ENCODE data around the gene NPAS4. TPM values are rescaled to one million over a fixed set of nuclear protein-coding genes. Genes with fewer than 3 reads are reported as not detected.
"Not testable (repeated sequence)": the region's sequence is repeated elsewhere in the genome, so short reads cannot be mapped to it uniquely, and the experiment has no call there.

Gene NPAS4
- under 1 TPM; 0.16 to 0.31 TPM for polyA plus RNA-seq

GRCh38 chr11:66420671-66421476, at the start of gene NPAS4:
Gene NPAS4, plus strand, starts transcription at chr11:66421035. Its CDS starts 145 bp downstream, at chr11:66421180.
- Histone ChIP-seq H3K27me3 (ENCODE audit: control insufficient read depth in 1 of 2, insufficient read depth in 2 of 2, low read length in 2 of 2) (no peaks in the 10 kb centered on the region), H3K9me3 (ENCODE audit: control insufficient read depth in 2 of 2, insufficient read depth in 1 of 2, low read depth in 1 of 2, low read length in 1 of 2) (no peaks in the 10 kb centered on the region), H3K36me3 (ENCODE audit: control insufficient read depth in 2 of 2, insufficient read depth in 2 of 2, low read length in 1 of 2) (no peaks in the 10 kb centered on the region), H3K4me1 (ENCODE audit: control insufficient read depth in 2 of 2, insufficient read depth in 2 of 2, low read length in 1 of 2) (peaks cover 0 to 6% of the 10 kb centered on the region in 2 donors), H3K27ac (ENCODE audit: low read depth in 2 of 2, low read length in 1 of 2) (no peak within 1 kb of the TSS), H3K4me3 (ENCODE audit: low read depth in 1 of 2, low read length in 2 of 2) (no peak within 1 kb of the TSS)
- 14 to 15% methylated on average over 66 to 71 of the region's 71 CpGs for WGBS, 2 donors

- Histone ChIP-seq H3K36me3 (ENCODE audit: control insufficient read depth in 2 of 2, insufficient read depth in 2 of 2, low read length in 1 of 2) (peaks cover 0 to 9% of the 10 kb centered on the region in 2 donors), H3K4me1 (ENCODE audit: control insufficient read depth in 2 of 2, insufficient read depth in 2 of 2, low read length in 1 of 2) (peaks cover 0 to 4% of the 10 kb centered on the region in 2 donors), H3K27me3 (ENCODE audit: control insufficient read depth in 1 of 2, insufficient read depth in 2 of 2, low read length in 2 of 2) (no peaks in the 10 kb centered on the region), H3K4me3 (ENCODE audit: low read depth in 1 of 2, low read length in 2 of 2) (peak within 1 kb of the TSS; percentile 69 to 82), H3K27ac (ENCODE audit: low read depth in 2 of 2, low read length in 1 of 2) (peak within 1 kb of the TSS; percentile 70 to 81), H3K9me3 (ENCODE audit: control insufficient read depth in 2 of 2, insufficient read depth in 1 of 2, low read depth in 1 of 2, low read length in 1 of 2) (no peaks in the 10 kb centered on the region)
- 0 to 1% methylated on average over 51 to 72 of the region's 72 CpGs for WGBS, 2 donors
Measured at GRCh38 chr11:66371627-66372415, 49.0 kb upstream of the NPAS4 start, which contains the start of gene SLC29A2. Gene SLC29A2, minus strand, starts transcription at chr11:66371760. Its CDS starts 169 bp downstream, at chr11:66371591.

GRCh38 chr11:66373265-66373664, 47.6 kb upstream of the NPAS4 start:
- peaks cover 0 to 5% of the 10 kb centered on the region in 2 donors for H3K36me3 ChIP-seq (ENCODE audit: control insufficient read depth in 2 of 2, insufficient read depth in 2 of 2, low read length in 1 of 2)
- peaks cover 0 to 4% of the 10 kb centered on the region in 2 donors for H3K4me1 ChIP-seq (ENCODE audit: control insufficient read depth in 2 of 2, insufficient read depth in 2 of 2, low read length in 1 of 2)
- H3K27ac ChIP-seq (ENCODE audit: low read depth in 2 of 2, low read length in 1 of 2): no peak overlapping the region
- no peaks in the 10 kb centered on the region for H3K9me3 ChIP-seq (ENCODE audit: control insufficient read depth in 2 of 2, insufficient read depth in 1 of 2, low read depth in 1 of 2, low read length in 1 of 2)
- H3K27me3 ChIP-seq (ENCODE audit: control insufficient read depth in 1 of 2, insufficient read depth in 2 of 2, low read length in 2 of 2): no peaks in the 10 kb centered on the region
- WGBS, 2 donors: 50 to 53% methylated on average over 5 of the region's 5 CpGs
- H3K4me3 ChIP-seq (ENCODE audit: low read depth in 1 of 2, low read length in 2 of 2): no peak overlapping the region

GRCh38 chr11:66373690-66374287, 47.0 kb upstream of the NPAS4 start:
- not testable (repeated sequence) for H3K4me1 ChIP-seq (ENCODE audit: control insufficient read depth in 2 of 2, insufficient read depth in 2 of 2, low read length in 1 of 2); H3K36me3 ChIP-seq (ENCODE audit: control insufficient read depth in 2 of 2, insufficient read depth in 2 of 2, low read length in 1 of 2); H3K27me3 ChIP-seq (ENCODE audit: control insufficient read depth in 1 of 2, insufficient read depth in 2 of 2, low read length in 2 of 2); H3K27ac ChIP-seq (ENCODE audit: low read depth in 2 of 2, low read length in 1 of 2); H3K9me3 ChIP-seq (ENCODE audit: control insufficient read depth in 2 of 2, insufficient read depth in 1 of 2, low read depth in 1 of 2, low read length in 1 of 2); H3K4me3 ChIP-seq (ENCODE audit: low read depth in 1 of 2, low read length in 2 of 2)
- 67 to 86% methylated on average over 9 of the region's 9 CpGs for WGBS, 2 donors

- H3K4me3 ChIP-seq (ENCODE audit: low read depth in 1 of 2, low read length in 2 of 2); H3K27ac ChIP-seq (ENCODE audit: low read depth in 2 of 2, low read length in 1 of 2); H3K27me3 ChIP-seq (ENCODE audit: control insufficient read depth in 1 of 2, insufficient read depth in 2 of 2, low read length in 2 of 2); H3K4me1 ChIP-seq (ENCODE audit: control insufficient read depth in 2 of 2, insufficient read depth in 2 of 2, low read length in 1 of 2); H3K36me3 ChIP-seq (ENCODE audit: control insufficient read depth in 2 of 2, insufficient read depth in 2 of 2, low read length in 1 of 2); H3K9me3 ChIP-seq (ENCODE audit: control insufficient read depth in 2 of 2, insufficient read depth in 1 of 2, low read depth in 1 of 2, low read length in 1 of 2): not testable (repeated sequence)
- 14 to 16% methylated on average over 7 of the region's 7 CpGs for WGBS, 2 donors
Measured at GRCh38 chr11:66380264-66380663, 40.6 kb upstream of the NPAS4 start.

- WGBS, 2 donors: 67 to 73% methylated on average over 13 of the region's 13 CpGs
- not testable (repeated sequence) for H3K27ac ChIP-seq (ENCODE audit: low read depth in 2 of 2, low read length in 1 of 2); H3K9me3 ChIP-seq (ENCODE audit: control insufficient read depth in 2 of 2, insufficient read depth in 1 of 2, low read depth in 1 of 2, low read length in 1 of 2); H3K4me1 ChIP-seq (ENCODE audit: control insufficient read depth in 2 of 2, insufficient read depth in 2 of 2, low read length in 1 of 2); H3K27me3 ChIP-seq (ENCODE audit: control insufficient read depth in 1 of 2, insufficient read depth in 2 of 2, low read length in 2 of 2); H3K4me3 ChIP-seq (ENCODE audit: low read depth in 1 of 2, low read length in 2 of 2); H3K36me3 ChIP-seq (ENCODE audit: control insufficient read depth in 2 of 2, insufficient read depth in 2 of 2, low read length in 1 of 2)
Measured at GRCh38 chr11:66384316-66384715, 36.5 kb upstream of the NPAS4 start.

GRCh38 chr11:66386171-66387069, 34.4 kb upstream of the NPAS4 start:
- Histone ChIP-seq H3K4me1 (ENCODE audit: control insufficient read depth in 2 of 2, insufficient read depth in 2 of 2, low read length in 1 of 2) (no peaks in the 10 kb centered on the region), H3K4me3 (ENCODE audit: low read depth in 1 of 2, low read length in 2 of 2) (peak overlapping the region in 1 of 2 donors; percentile 18), H3K27ac (ENCODE audit: low read depth in 2 of 2, low read length in 1 of 2) (no peak overlapping the region), H3K36me3 (ENCODE audit: control insufficient read depth in 2 of 2, insufficient read depth in 2 of 2, low read length in 1 of 2) (no peaks in the 10 kb centered on the region), H3K27me3 (ENCODE audit: control insufficient read depth in 1 of 2, insufficient read depth in 2 of 2, low read length in 2 of 2) (no peaks in the 10 kb centered on the region), H3K9me3 (ENCODE audit: control insufficient read depth in 2 of 2, insufficient read depth in 1 of 2, low read depth in 1 of 2, low read length in 1 of 2) (no peaks in the 10 kb centered on the region)
- 5% methylated on average over 20 of the region's 20 CpGs for WGBS, 2 donors

GRCh38 chr11:66388780-66389386, 32.0 kb upstream of the NPAS4 start:
- Histone ChIP-seq H3K4me1 (ENCODE audit: control insufficient read depth in 2 of 2, insufficient read depth in 2 of 2, low read length in 1 of 2) (no peaks in the 10 kb centered on the region), H3K27ac (ENCODE audit: low read depth in 2 of 2, low read length in 1 of 2) (no peak overlapping the region), H3K27me3 (ENCODE audit: control insufficient read depth in 1 of 2, insufficient read depth in 2 of 2, low read length in 2 of 2) (no peaks in the 10 kb centered on the region), H3K9me3 (ENCODE audit: control insufficient read depth in 2 of 2, insufficient read depth in 1 of 2, low read depth in 1 of 2, low read length in 1 of 2) (no peaks in the 10 kb centered on the region), H3K36me3 (ENCODE audit: control insufficient read depth in 2 of 2, insufficient read depth in 2 of 2, low read length in 1 of 2) (no peaks in the 10 kb centered on the region), H3K4me3 (ENCODE audit: low read depth in 1 of 2, low read length in 2 of 2) (no peak overlapping the region)
- 21 to 27% methylated on average over 8 of the region's 8 CpGs for WGBS, 2 donors

All from esophagus (tissue), 2 donors.